Measurements from ENCODE around the gene MS4A6E.

MS4A6E gene

DNA sequence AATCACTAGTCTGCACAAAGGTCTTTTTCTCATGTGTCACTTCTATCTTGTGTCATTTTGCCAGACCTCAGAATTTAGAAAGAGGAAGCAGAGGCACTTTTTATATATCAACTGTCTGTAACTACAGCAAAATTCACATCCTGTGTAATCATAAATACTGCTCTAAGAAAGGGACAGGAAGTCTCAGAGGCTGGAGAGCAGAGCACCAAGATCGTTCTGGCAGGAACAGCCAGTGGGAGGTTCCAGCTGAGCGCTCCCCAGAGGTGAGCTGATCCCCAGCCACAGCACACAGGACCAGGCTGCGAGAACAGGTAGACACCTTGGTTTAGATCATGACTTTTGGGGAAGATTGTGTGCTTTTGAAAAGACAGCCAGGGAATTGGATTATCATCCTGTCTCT, 51.3 kb downstream of the MS4A6E start, which contains the start of gene MS4A7:
Gene MS4A7, plus strand, starts transcription at position 179 of the 400 bp plus-strand sequence. CDS start 4,610 bp downstream, outside the sequence.
- ATAC-seq (ENCODE audit: low read depth) (no peak), DNase-seq (ENCODE audit: low spot score) (no peak)
- H3K27me3 ChIP-seq (ENCODE audit: insufficient read depth, poor library complexity, severe bottlenecking): peaks cover 2% of the 10 kb centered on the region
- TF ChIP-seq CTCF (IDR thresholded peaks at IDR 0.05; ENCODE audit: poor library complexity, severe bottlenecking): no peak
- H3K4me3 ChIP-seq (ENCODE audit: severe bottlenecking): no peak within 1 kb of the TSS
- H3K36me3 ChIP-seq (ENCODE audit: low read depth): no peaks in the 10 kb centered on the region
- H3K9me3 ChIP-seq (ENCODE audit: severe bottlenecking): no peaks in the 10 kb centered on the region
- H3K4me1 ChIP-seq (ENCODE audit: insufficient read depth, poor library complexity, severe bottlenecking): no peaks in the 10 kb centered on the region
- H3K27ac ChIP-seq (ENCODE audit: poor library complexity, severe bottlenecking): no peak within 1 kb of the TSS

DNA sequence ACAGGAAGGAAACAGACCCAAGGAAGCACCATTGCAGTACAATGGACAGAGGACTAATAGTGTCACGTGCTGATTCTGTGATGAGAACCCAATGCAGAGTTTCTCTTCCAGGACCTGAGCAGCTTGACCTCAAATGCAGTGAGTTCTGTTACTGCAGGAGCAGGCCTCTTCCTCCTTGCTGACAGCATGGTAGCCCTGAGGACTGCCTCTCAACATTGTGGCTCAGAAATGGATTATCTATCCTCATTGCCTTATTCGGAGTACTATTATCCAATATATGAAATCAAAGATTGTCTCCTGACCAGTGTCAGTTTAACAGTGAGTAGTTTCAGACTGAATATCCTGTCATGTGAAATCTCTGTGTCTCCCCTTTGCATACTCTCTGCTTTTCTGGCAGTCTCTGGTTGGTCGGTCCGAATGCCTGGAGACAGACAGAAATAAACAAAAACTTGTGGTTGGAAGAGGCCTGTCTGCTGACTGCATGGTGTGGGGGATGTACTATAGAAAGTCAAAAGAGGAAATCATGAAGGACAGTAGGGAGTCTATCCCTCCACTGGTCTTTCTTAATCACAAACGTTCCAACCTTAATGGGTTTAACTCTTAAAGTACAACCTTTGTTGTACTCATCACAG, 62.3 kb downstream of the MS4A6E start:
- H3K4me1 ChIP-seq (ENCODE audit: insufficient read depth, poor library complexity, severe bottlenecking): no peaks in the 10 kb centered on the region

DNA sequence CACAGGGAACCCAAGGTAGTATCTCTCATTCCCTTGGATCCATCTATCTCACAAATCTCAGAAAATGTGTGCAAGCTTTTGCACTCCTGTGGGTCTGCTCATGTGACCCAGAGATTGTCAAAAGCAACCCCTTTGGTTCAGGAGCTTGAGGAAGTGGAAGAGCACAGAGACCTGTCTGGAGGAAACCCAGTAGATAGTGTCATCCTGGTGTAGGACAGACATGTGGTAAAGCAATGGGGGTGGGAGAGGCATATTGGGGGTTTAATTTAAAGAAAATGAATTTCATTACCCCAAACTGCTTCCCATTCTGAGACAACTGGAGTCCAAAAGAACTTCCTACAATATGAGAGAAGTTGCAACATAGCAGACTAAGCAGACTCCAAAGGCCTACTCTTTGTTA, 63.4 kb downstream of the MS4A6E start:
- Histone ChIP-seq H3K4me1 (ENCODE audit: insufficient read depth, poor library complexity, severe bottlenecking) (no peaks in the 10 kb centered on the region), H3K36me3 (ENCODE audit: low read depth) (no peaks in the 10 kb centered on the region), H3K27ac (ENCODE audit: poor library complexity, severe bottlenecking) (no peak overlapping the region), H3K27me3 (ENCODE audit: insufficient read depth, poor library complexity, severe bottlenecking) (no peaks in the 10 kb centered on the region), H3K9me3 (ENCODE audit: severe bottlenecking) (no peaks in the 10 kb centered on the region), H3K4me3 (ENCODE audit: severe bottlenecking) (no peak overlapping the region)
- ATAC-seq (ENCODE audit: low read depth) (no peak), DNase-seq (ENCODE audit: low spot score) (no peak)
- TF ChIP-seq CTCF (IDR thresholded peaks at IDR 0.05; ENCODE audit: poor library complexity, severe bottlenecking): no peak

More for the DNA sequence above, 62.3 kb downstream of the MS4A6E start:
- DNase-seq (ENCODE audit: low spot score) (no peak), ATAC-seq (ENCODE audit: low read depth) (no peak)
- H3K27ac ChIP-seq (ENCODE audit: poor library complexity, severe bottlenecking): no peak overlapping the region
- no peak for TF ChIP-seq CTCF (IDR thresholded peaks at IDR 0.05; ENCODE audit: poor library complexity, severe bottlenecking)
- no peak overlapping the region for H3K4me3 ChIP-seq (ENCODE audit: severe bottlenecking)
- H3K9me3 ChIP-seq (ENCODE audit: severe bottlenecking): no peaks in the 10 kb centered on the region
- H3K27me3 ChIP-seq (ENCODE audit: insufficient read depth, poor library complexity, severe bottlenecking): no peaks in the 10 kb centered on the region
- no peaks in the 10 kb centered on the region for H3K36me3 ChIP-seq (ENCODE audit: low read depth)

All from RWPE2 (cell line).